HG03280 (cell line): ENCODE measurements around the gene KRT8.

Experiments used
- ATAC-seq: cut with Tn5 transposase; IDR thresholded peaks from one replicate; pipeline ENCODE4 v1.9.1; 2021; ENCODE audit warnings: mild to moderate bottlenecking, moderate library complexity; ENCODE audit not compliant: unreplicated experiment

The KRT8 gene

GRCh38 chr12:52849511-52849910 is 55.4 kb downstream of the KRT8 start:
- no peak for ATAC-seq

GRCh38 chr12:52848661-52849255 is 56.1 kb downstream of the KRT8 start, which contains the start of gene KRT78:
Gene KRT78 (minus strand): TSS chr12:52848994. CDS start chr12:52848930, 64 bp downstream.
- ATAC-seq, result no peak

GRCh38 chr12:52847335-52848102 is 57.4 kb downstream of the KRT8 start:
- ATAC-seq, result no peak
